Caco-2 (cell line): ENCODE data around the gene SIGLECL1. TPM values are rescaled to one million over a fixed set of nuclear protein-coding genes. Genes with fewer than 3 reads are reported as not detected.

Source experiments
- BruUV-seq: library from RNA; stranded (reverse); fragments of 400-500 nt; replicated peaks from 2 replicates; lab custom pipeline; 2021; lab: Mats Ljungman, UMichigan
- CTCF ChIA-PET: fragments of 300-600 bp; sonication (Branson Sonifier 250); formaldehyde crosslinking; loops from one replicate; lab custom pipeline; 2022; ENCODE audit warnings: antibody characterized with exemption; lab: Charles Lee
- POLR2A ChIA-PET: fragments of 300-600 bp; sonication (Branson Sonifier 250); formaldehyde crosslinking; loops from one replicate; lab custom pipeline; 2022; ENCODE audit warnings: antibody characterized with exemption; lab: Charles Lee
- DNase-seq, 2 experiments: peaks; one replicate each; pipeline versions ENCODE4 v3.0.0 to v3.0.0-alpha.2; 2020 to 2022
- H3K27me3 ChIP-seq: replicated peaks from 2 replicates; pipeline ENCODE4 v1.6.0; 2011; ENCODE audit warnings: low read length; ENCODE audit not compliant: control insufficient read depth, insufficient read depth
- H3K36me3 ChIP-seq: 2 replicates; pipeline ENCODE4 v1.5.1; 2011; ENCODE audit warnings: low read length; ENCODE audit not compliant: control insufficient read depth, insufficient read depth
- H3K4me1 ChIP-seq: fragments of 250-450 bp; sonication (Bioruptor Pico); 2 replicates; pipeline ENCODE4 v1.5.1; 2020; ENCODE audit warnings: mild to moderate bottlenecking
- H3K4me3 ChIP-seq: 2 replicates; pipeline ENCODE4 v1.5.1; 2011; ENCODE audit warnings: low read depth, mild to moderate bottlenecking, control low read depth, low read length
- H3K9me3 ChIP-seq: fragments of 250-450 bp; sonication (Bioruptor Pico); 2 replicates; pipeline ENCODE4 v1.5.1; 2020; ENCODE audit warnings: mild to moderate bottlenecking, moderate library complexity
- H3K27ac Mint-ChIP-seq: one replicate; pipeline ENCODE4 v1.8.0; 2022; ENCODE audit warnings: mixed read lengths; ENCODE audit not compliant: unreplicated experiment
- H3K27me3 Mint-ChIP-seq: one replicate; pipeline ENCODE4 v1.8.0; 2022; ENCODE audit warnings: mixed read lengths; ENCODE audit not compliant: insufficient read depth, unreplicated experiment
- H3K36me3 Mint-ChIP-seq: one replicate; pipeline ENCODE4 v1.8.0; 2022; ENCODE audit warnings: mild to moderate bottlenecking, mixed read lengths; ENCODE audit not compliant: insufficient read depth, unreplicated experiment
- H3K4me1 Mint-ChIP-seq: one replicate; pipeline ENCODE4 v1.8.0; 2022; ENCODE audit warnings: low read depth, mixed read lengths; ENCODE audit not compliant: unreplicated experiment
- H3K4me3 Mint-ChIP-seq: one replicate; pipeline ENCODE4 v1.8.0; 2022; ENCODE audit warnings: mild to moderate bottlenecking, moderate library complexity, mixed read lengths; ENCODE audit not compliant: unreplicated experiment
- H3K9me3 Mint-ChIP-seq: one replicate; pipeline ENCODE4 v1.8.0; 2022; ENCODE audit warnings: mixed read lengths; ENCODE audit not compliant: unreplicated experiment
- intact Hi-C: fragments of 100-400 bp; cut with micrococcal nuclease; formaldehyde crosslinking; loops from one replicate; pipeline ENCODE4 v1.10.0; 2022; ENCODE audit not compliant: unreplicated experiment
- microRNA-seq: library from miRNA; unstranded; fragments of <30 nt; microRNA quantifications from one replicate; pipeline ENCODE4 v1.2.0, GENCODE V29; 2022
- total RNA-seq: library from RNA; stranded (reverse); gene quantifications from 2 replicates; pipeline ENCODE4 v1.2.3, GENCODE V29; 2022
- TF ChIP-seq, protein P1 (sequence below), 2 experiments: fragments of 200-600 bp in 1 of 2; IDR thresholded peaks; 1 replicate in 1 of 2; 2 replicates in 1 of 2; pipeline versions ENCODE4 v1.5.1 to v1.8.0; 2011 to 2022; ENCODE audit warnings: antibody characterized with exemption in 1 of 2, control low read depth in 1 of 2, inconsistent platforms in 1 of 2, low read depth in 1 of 2, low read length in 1 of 2, mild to moderate bottlenecking in 1 of 2, moderate library complexity in 1 of 2; ENCODE audit not compliant: insufficient read depth in 1 of 2, severe bottlenecking in 1 of 2, unreplicated experiment in 1 of 2

The SIGLECL1 gene
- total RNA-seq, 1 experiment from 2014 or later: not detected

DNA sequence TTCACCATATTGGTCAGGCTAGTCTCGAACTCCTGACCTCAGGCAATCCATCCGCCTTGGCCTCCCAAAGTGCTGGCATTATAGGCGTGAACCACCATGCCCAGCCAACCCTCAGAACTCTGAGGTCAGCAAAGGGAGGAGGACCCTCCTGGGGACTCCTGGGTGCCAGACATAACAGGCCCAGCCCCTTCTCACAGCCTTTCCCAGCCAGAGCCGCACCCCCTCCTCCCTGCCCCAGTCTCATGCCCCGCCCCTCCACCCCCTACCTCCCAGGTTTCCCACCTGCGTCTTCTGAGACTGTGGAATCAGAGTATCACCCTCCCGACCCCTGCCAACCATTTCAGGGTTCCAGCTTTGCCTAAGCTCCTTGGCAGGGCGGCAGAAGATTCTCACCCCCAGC lies 65.8 kb downstream of the SIGLECL1 start:
- H3K9me3 Mint-ChIP-seq: peaks cover 15% of the 10 kb centered on the region
- no peak for DNase-seq
- Histone ChIP-seq H3K4me3 (no peak overlapping the region), H3K4me1 (no peaks in the 10 kb centered on the region), H3K27me3 (no peaks in the 10 kb centered on the region), H3K9me3 (peaks cover 6% of the 10 kb centered on the region), H3K36me3 (no peaks in the 10 kb centered on the region)
- CTCF ChIA-PET: no interaction called here
- H3K4me1 Mint-ChIP-seq: no peaks in the 10 kb centered on the region
- no peaks in the 10 kb centered on the region for H3K36me3 Mint-ChIP-seq
- BruUV-seq: no TSS peak
- no peak overlapping the region for H3K4me3 Mint-ChIP-seq
- H3K27me3 Mint-ChIP-seq: peaks cover 6% of the 10 kb centered on the region
- POLR2A ChIA-PET: no interaction called here
- TF ChIP-seq, protein P1, sequence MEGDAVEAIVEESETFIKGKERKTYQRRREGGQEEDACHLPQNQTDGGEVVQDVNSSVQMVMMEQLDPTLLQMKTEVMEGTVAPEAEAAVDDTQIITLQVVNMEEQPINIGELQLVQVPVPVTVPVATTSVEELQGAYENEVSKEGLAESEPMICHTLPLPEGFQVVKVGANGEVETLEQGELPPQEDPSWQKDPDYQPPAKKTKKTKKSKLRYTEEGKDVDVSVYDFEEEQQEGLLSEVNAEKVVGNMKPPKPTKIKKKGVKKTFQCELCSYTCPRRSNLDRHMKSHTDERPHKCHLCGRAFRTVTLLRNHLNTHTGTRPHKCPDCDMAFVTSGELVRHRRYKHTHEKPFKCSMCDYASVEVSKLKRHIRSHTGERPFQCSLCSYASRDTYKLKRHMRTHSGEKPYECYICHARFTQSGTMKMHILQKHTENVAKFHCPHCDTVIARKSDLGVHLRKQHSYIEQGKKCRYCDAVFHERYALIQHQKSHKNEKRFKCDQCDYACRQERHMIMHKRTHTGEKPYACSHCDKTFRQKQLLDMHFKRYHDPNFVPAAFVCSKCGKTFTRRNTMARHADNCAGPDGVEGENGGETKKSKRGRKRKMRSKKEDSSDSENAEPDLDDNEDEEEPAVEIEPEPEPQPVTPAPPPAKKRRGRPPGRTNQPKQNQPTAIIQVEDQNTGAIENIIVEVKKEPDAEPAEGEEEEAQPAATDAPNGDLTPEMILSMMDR (IDR thresholded peaks at IDR 0.05; ENCODE audit: insufficient read depth in 1 of 2, low read depth in 1 of 2, low read length in 1 of 2, severe bottlenecking in 1 of 2, unreplicated experiment in 1 of 2): no peak
- H3K27ac Mint-ChIP-seq: no peak overlapping the region
- intact Hi-C loops: no loop called here

GRCh38 chr19:51317376-51317775 lies 66.5 kb downstream of the SIGLECL1 start:
- ChIA-PET CTCF (no interaction called here), POLR2A (no interaction called here)
- H3K4me1 Mint-ChIP-seq: no peaks in the 10 kb centered on the region

DNA sequence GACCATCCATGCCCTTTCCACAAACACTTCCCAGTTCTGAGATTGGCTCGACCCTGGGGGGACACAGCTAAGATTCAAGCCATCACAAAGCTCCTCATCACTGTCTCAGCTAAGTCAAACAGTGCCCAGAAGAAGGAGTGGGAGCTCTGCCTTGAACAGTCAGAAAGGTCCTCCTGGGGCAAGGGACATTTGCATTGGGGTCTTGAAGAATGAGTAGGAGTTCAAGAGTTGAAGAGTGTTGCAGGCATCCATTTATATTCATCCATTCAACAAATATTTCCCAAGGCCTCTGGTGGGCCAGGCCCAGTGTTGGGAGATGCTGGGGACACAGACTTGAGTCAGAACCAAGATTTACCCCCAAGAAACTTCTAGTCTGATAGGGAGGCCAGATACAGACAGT lies 67.1 kb downstream of the SIGLECL1 start:
- no peaks in the 10 kb centered on the region for H3K4me1 ChIP-seq
- no peak overlapping the region for H3K4me3 ChIP-seq
- peaks cover 6% of the 10 kb centered on the region for H3K9me3 ChIP-seq
- Mint-ChIP-seq H3K36me3 (no peaks in the 10 kb centered on the region), H3K4me3 (no peak overlapping the region), H3K9me3 (peaks cover 15% of the 10 kb centered on the region), H3K4me1 (no peaks in the 10 kb centered on the region), H3K27me3 (peaks cover 12% of the 10 kb centered on the region), H3K27ac (no peak overlapping the region)
- intact Hi-C loops: no loop called here
- TF ChIP-seq, protein P1 (IDR thresholded peaks at IDR 0.05; ENCODE audit: insufficient read depth in 1 of 2, low read depth in 1 of 2, low read length in 1 of 2, severe bottlenecking in 1 of 2, unreplicated experiment in 1 of 2): no peak
- no peak for DNase-seq
- H3K36me3 ChIP-seq: no peaks in the 10 kb centered on the region
- POLR2A ChIA-PET: no interaction called here
- BruUV-seq: no TSS peak
- CTCF ChIA-PET: no interaction called here
- H3K27me3 ChIP-seq: no peaks in the 10 kb centered on the region

More at GRCh38 chr19:51317376-51317775, 66.5 kb downstream of the SIGLECL1 start:
- Mint-ChIP-seq H3K27me3 (peaks cover 6% of the 10 kb centered on the region), H3K36me3 (no peaks in the 10 kb centered on the region), H3K27ac (no peak overlapping the region), H3K4me3 (no peak overlapping the region), H3K9me3 (peaks cover 15% of the 10 kb centered on the region)
- no peak for DNase-seq
- TF ChIP-seq, protein P1 (IDR thresholded peaks at IDR 0.05; ENCODE audit: insufficient read depth in 1 of 2, low read depth in 1 of 2, low read length in 1 of 2, severe bottlenecking in 1 of 2, unreplicated experiment in 1 of 2): no peak
- Histone ChIP-seq H3K9me3 (peaks cover 6% of the 10 kb centered on the region), H3K36me3 (no peaks in the 10 kb centered on the region), H3K4me1 (no peaks in the 10 kb centered on the region), H3K27me3 (no peaks in the 10 kb centered on the region), H3K4me3 (no peak overlapping the region)
- no TSS peak for BruUV-seq
- intact Hi-C loops: no loop called here

Small RNAs within 50 kb of the gene (microRNA-seq; reads per million reads assigned to microRNA genes)
- not detected for gene MIR8074

Other genes with a start within 250 kb of the SIGLECL1 start
- 1.7 TPM in 1 of 2 replicates, not detected in the other for gene KLK8, start 249.5 kb upstream of the SIGLECL1 start, total RNA-seq
- not detected in 2 replicates for gene KLK10, start 231.4 kb upstream of the SIGLECL1 start, total RNA-seq
- not detected in 2 replicates for gene KLK11, start 224.5 kb upstream of the SIGLECL1 start, total RNA-seq
- not detected in 2 replicates for gene KLK12, start 216.1 kb upstream of the SIGLECL1 start, total RNA-seq
- not detected in 2 replicates for gene KLK13, start 186.0 kb upstream of the SIGLECL1 start, total RNA-seq
- gene KLK14, start 168.2 kb upstream of the SIGLECL1 start, total RNA-seq: not detected in 2 replicates
- 8.1 and 8.9 TPM in 2 replicates for gene CTU1, start 142.7 kb upstream of the SIGLECL1 start, total RNA-seq
- not detected in 2 replicates for gene SIGLEC9, start 126.2 kb upstream of the SIGLECL1 start, total RNA-seq
- not detected in 2 replicates for gene SIGLEC7, start 108.8 kb upstream of the SIGLECL1 start, total RNA-seq
- not detected in 2 replicates for gene CD33, start 26.0 kb upstream of the SIGLECL1 start, total RNA-seq
- gene IGLON5, start 60.6 kb downstream of the SIGLECL1 start, total RNA-seq: not detected in 2 replicates
- gene VSIG10L, start 91.1 kb downstream of the SIGLECL1 start, total RNA-seq: 4.5 and 5.0 TPM in 2 replicates
- gene ETFB, start 115.3 kb downstream of the SIGLECL1 start, total RNA-seq: 228 and 239 TPM in 2 replicates
- 1.6 TPM in 1 of 2 replicates, not detected in the other for gene CLDND2, start 117.9 kb downstream of the SIGLECL1 start, total RNA-seq
- not detected in 2 replicates for gene NKG7, start 121.6 kb downstream of the SIGLECL1 start, total RNA-seq
- not detected in 2 replicates for gene LIM2, start 136.9 kb downstream of the SIGLECL1 start, total RNA-seq
- gene C19orf84, start 139.5 kb downstream of the SIGLECL1 start, total RNA-seq: not detected in 2 replicates
- gene SIGLEC10, start 166.6 kb downstream of the SIGLECL1 start, total RNA-seq: not detected in 2 replicates
- gene SIGLEC8, start 207.4 kb downstream of the SIGLECL1 start, total RNA-seq: not detected in 2 replicates
- gene CEACAM18, start 227.5 kb downstream of the SIGLECL1 start, total RNA-seq: 0.79 TPM in 1 of 2 replicates, not detected in the other